A549 (cell line): ENCODE results near the gene ICA1L. TPM values are rescaled to one million over a fixed set of nuclear protein-coding genes. Genes with fewer than 3 reads are reported as not detected.
A peak's percentile ranks its signal among the peaks of the same experiment; 100 is the strongest.

Source experiments
- ATAC-seq, 2 experiments: fragments of 200-7000 bp in 1 of 2; fragments of >200 bp in 1 of 2; cut with Nextera tagmentation in 1 of 2; cut with Tn5 transposase in 1 of 2; 3 replicates each; pipeline versions ENCODE4 v1.8.0 to v1.9.1; 2018 to 2020; ENCODE audit warnings: mild to moderate bottlenecking in 1 of 2, moderate library complexity in 1 of 2
- CTCF ChIA-PET: fragments of 300-600 bp; sonication (Branson Sonifier 250); formaldehyde crosslinking; extraction: SDS; loops from one replicate; lab custom pipeline; 2021; ENCODE audit warnings: antibody characterized with exemption, inconsistent platforms; lab: Yijun Ruan, JAX
- POLR2A ChIA-PET: fragments of 350-600 bp; formaldehyde crosslinking; extraction: SDS; loops from one replicate; lab custom pipeline; 2021; ENCODE audit warnings: antibody characterized with exemption, inconsistent platforms; lab: Yijun Ruan, JAX
- DNase-seq, 2 experiments: peaks; one replicate each; pipeline versions ENCODE4 v3.0.0 to v3.0.0-alpha.2; 2011 to 2016; ENCODE audit warnings: low read depth in 1 of 2, low spot score in 1 of 2
- FAIRE-seq: peaks from 2 replicates; lab custom pipeline; 2011; peaks lifted over from hg19 to GRCh38; lab: Jason Lieb, UNC
- H3K27ac ChIP-seq, 2 experiments: fragments of >200 bp; sonication (Bioruptor Twin); formaldehyde crosslinking; 3 replicates each; pipeline ENCODE4 v1.5.1; 2016 to 2017
- H3K4me1 ChIP-seq: fragments of >200 bp; sonication (Bioruptor Twin); formaldehyde crosslinking; 3 replicates; pipeline ENCODE4 v1.6.1; 2016
- H3K4me2 ChIP-seq: fragments of >200 bp; sonication (Bioruptor Twin); formaldehyde crosslinking; 3 replicates; pipeline ENCODE4 v1.6.1; 2016
- H3K4me3 ChIP-seq: fragments of >200 bp; sonication (Bioruptor Twin); formaldehyde crosslinking; 3 replicates; pipeline ENCODE4 v1.5.1; 2016
- H3K9me3 ChIP-seq: fragments of >200 bp; sonication (Bioruptor Twin); formaldehyde crosslinking; 3 replicates; pipeline ENCODE4 v1.6.1; 2016
- CBX2 ChIP-seq: fragments of 200-600 bp; sonication (generic); IDR thresholded peaks from 2 replicates; pipeline ENCODE4 v1.6.1; 2016; ENCODE audit warnings: low read depth, mild to moderate bottlenecking, borderline replicate concordance
- CHD2 ChIP-seq: fragments of 150-350 bp; IDR thresholded peaks from 2 replicates; pipeline ENCODE4 v1.6.1; 2014; ENCODE audit warnings: low read length; ENCODE audit not compliant: partially characterized antibody
- E2F6 ChIP-seq: IDR thresholded peaks from 2 replicates; pipeline ENCODE4 v1.6.1; 2012; ENCODE audit warnings: low read depth, borderline replicate concordance
- EHMT2 ChIP-seq: fragments of 200-600 bp; sonication (generic); IDR thresholded peaks from 2 replicates; pipeline ENCODE4 v1.6.1; 2016; ENCODE audit warnings: antibody characterized with exemption, low read depth, mild to moderate bottlenecking, moderate library complexity
- ELK1 ChIP-seq: fragments of 150-350 bp; IDR thresholded peaks from 2 replicates; pipeline ENCODE4 v1.6.1; 2014; ENCODE audit warnings: low read depth, mild to moderate bottlenecking, low read length
- EP300 ChIP-seq, 2 experiments: fragments of >200 bp; sonication (Bioruptor Twin); formaldehyde crosslinking; IDR thresholded peaks; 2 replicates in 1 of 2; 3 replicates in 1 of 2; pipeline ENCODE4 v1.6.1; 2016 to 2017
- ESRRA ChIP-seq: fragments of 150-350 bp; IDR thresholded peaks from 2 replicates; pipeline ENCODE4 v1.6.1; 2014; ENCODE audit warnings: mild to moderate bottlenecking, low read length, borderline replicate concordance
- FOSB ChIP-seq: fragments of 250-450 bp; sonication (Bioruptor Pico); IDR thresholded peaks from 2 replicates; pipeline ENCODE4 v1.5.0; 2020; ENCODE audit warnings: mild to moderate bottlenecking, moderate library complexity
- FOXS1 ChIP-seq: fragments of 250-450 bp; sonication (Bioruptor Pico); IDR thresholded peaks from 2 replicates; pipeline ENCODE4 v1.5.0; 2020; ENCODE audit warnings: mild to moderate bottlenecking, moderate library complexity
- HDAC2 ChIP-seq: fragments of 200-600 bp; sonication (generic); IDR thresholded peaks from 2 replicates; pipeline ENCODE4 v1.6.1; 2016
- HES2 ChIP-seq: fragments of >200 bp; sonication (Bioruptor Twin); formaldehyde crosslinking; IDR thresholded peaks from 2 replicates; pipeline ENCODE4 v1.6.1; 2016
- HMGXB4 ChIP-seq: fragments of 250-450 bp; sonication (Bioruptor Pico); IDR thresholded peaks from 2 replicates; pipeline ENCODE4 v1.5.0; 2021; ENCODE audit warnings: mild to moderate bottlenecking, moderate library complexity, borderline replicate concordance
- HOXA7 ChIP-seq: fragments of 250-450 bp; sonication (Bioruptor Pico); IDR thresholded peaks from 2 replicates; pipeline ENCODE4 v1.5.0; 2020; ENCODE audit warnings: mild to moderate bottlenecking, moderate library complexity
- HOXB13 ChIP-seq: fragments of 250-450 bp; sonication (Bioruptor Pico); IDR thresholded peaks from 2 replicates; pipeline ENCODE4 v1.5.0; 2020; ENCODE audit warnings: low read depth, mild to moderate bottlenecking, moderate library complexity
- JUNB ChIP-seq: fragments of >200 bp; sonication (Bioruptor Twin); formaldehyde crosslinking; IDR thresholded peaks from 2 replicates; pipeline ENCODE4 v1.6.1; 2016
- KDM1A ChIP-seq: fragments of 200-600 bp; sonication (generic); IDR thresholded peaks from 2 replicates; pipeline ENCODE4 v1.6.1; 2016; ENCODE audit warnings: low read depth, mild to moderate bottlenecking
- KDM5A ChIP-seq: fragments of 200-600 bp; sonication (generic); IDR thresholded peaks from 2 replicates; pipeline ENCODE4 v1.6.1; 2016; ENCODE audit warnings: antibody characterized with exemption, mild to moderate bottlenecking
- MAX ChIP-seq: IDR thresholded peaks from 2 replicates; pipeline ENCODE4 v1.6.1; 2012
- MAZ ChIP-seq: fragments of 150-350 bp; IDR thresholded peaks from 2 replicates; pipeline ENCODE4 v1.6.1; 2014; ENCODE audit warnings: antibody characterized with exemption, low read depth, low read length, borderline replicate concordance
- NFE2L2 ChIP-seq: fragments of 150-350 bp; conservative IDR thresholded peaks from 2 replicates; pipeline ENCODE4 v1.6.1; 2014; ENCODE audit warnings: low read length
- PBX3 ChIP-seq: IDR thresholded peaks from 2 replicates; pipeline ENCODE4 v1.6.1; 2012
- PHF8 ChIP-seq: fragments of 200-600 bp; sonication (generic); IDR thresholded peaks from 2 replicates; pipeline ENCODE4 v1.6.1; 2016; ENCODE audit warnings: low read depth, mild to moderate bottlenecking, antibody characterized with exemption, moderate library complexity, borderline replicate concordance
- POLR2AphosphoS2 ChIP-seq: conservative IDR thresholded peaks from 2 replicates; pipeline ENCODE4 v1.6.1; 2012; ENCODE audit warnings: low read length, improper control_type of control experiment, inconsistent platforms
- RAD21 ChIP-seq, 2 experiments: fragments of >200 bp in 1 of 2; sonication (Bioruptor Twin) in 1 of 2; formaldehyde crosslinking in 1 of 2; IDR thresholded peaks in 1 of 2; conservative IDR thresholded peaks in 1 of 2; 2 replicates in 1 of 2; 3 replicates in 1 of 2; pipeline ENCODE4 v1.6.1; 2012 to 2018; ENCODE audit warnings: inconsistent platforms in 1 of 2
- RARB ChIP-seq: fragments of 250-450 bp; sonication (Bioruptor Pico); IDR thresholded peaks from 2 replicates; pipeline ENCODE4 v1.8.0; 2021; ENCODE audit warnings: mild to moderate bottlenecking, moderate library complexity
- RFX5 ChIP-seq: fragments of 450-650 bp; IDR thresholded peaks from 2 replicates; pipeline ENCODE4 v1.7.1; 2014; ENCODE audit warnings: antibody characterized with exemption, mild to moderate bottlenecking, moderate library complexity
- SMC3 ChIP-seq: fragments of >200 bp; sonication (Bioruptor Twin); formaldehyde crosslinking; IDR thresholded peaks from 3 replicates; pipeline ENCODE4 v1.6.1; 2018; ENCODE audit warnings: inconsistent platforms
- SREBF2 ChIP-seq: fragments of 450-650 bp; IDR thresholded peaks from 2 replicates; pipeline ENCODE4 v1.6.1; 2014; ENCODE audit warnings: mild to moderate bottlenecking, moderate library complexity
- TFCP2L1 ChIP-seq: fragments of 250-450 bp; sonication (Bioruptor Pico); IDR thresholded peaks from 2 replicates; pipeline ENCODE4 v1.5.0; 2021; ENCODE audit warnings: mild to moderate bottlenecking
- ZC3H11A ChIP-seq: fragments of 450-650 bp; IDR thresholded peaks from 2 replicates; pipeline ENCODE4 v1.6.1; 2014; ENCODE audit warnings: antibody characterized with exemption, mild to moderate bottlenecking
- ZNF302 ChIP-seq: fragments of 250-450 bp; sonication (Bioruptor Pico); IDR thresholded peaks from 2 replicates; pipeline ENCODE4 v1.9.0; 2021; ENCODE audit warnings: inconsistent platforms, mild to moderate bottlenecking, moderate library complexity
- ZSCAN20 ChIP-seq: fragments of 250-450 bp; sonication (Bioruptor Pico); IDR thresholded peaks from 2 replicates; pipeline ENCODE4 v1.8.0; 2022; ENCODE audit warnings: mild to moderate bottlenecking, moderate library complexity
- WGBS: methylation state at CpG from one replicate; pipeline ENCODE4 v1.1.6; 2017; ENCODE audit errors: missing lambda C conversion rate; 5-methylcytosine and 5-hydroxymethylcytosine counted together
- polyA minus RNA-seq: library from RNA; depleted of rRNA, polyadenylated mRNA; stranded (reverse); fragments of >200 nt; gene quantifications from 2 replicates; pipeline ENCODE4 v1.2.3, GENCODE V29; 2011; rRNA and poly(A)+ RNA removed
- polyA plus RNA-seq, 4 experiments: library from polyadenylated mRNA; depleted of rRNA in 3 of 4; stranded (reverse); fragments of >200 nt; fragmentation: RNase III in 1 of 4; extraction: RNeasy Plus Mini Kit Qiagen cat#74134 plus additional on column Dnase treatment in 1 of 4; gene quantifications; 2 replicates in 3 of 4; 3 replicates in 1 of 4; pipeline ENCODE4 v1.2.3, GENCODE V29; 2011 to 2017
- TF ChIP-seq, protein P1 (sequence below): fragments of >200 bp; sonication (Bioruptor Twin); formaldehyde crosslinking; IDR thresholded peaks from 3 replicates; pipeline ENCODE4 v1.6.1; 2016

The ICA1L gene
- polyA plus RNA-seq (2011; rRNA removed), result 4.7 and 6.0 TPM in 2 replicates
- polyA plus RNA-seq (2012; cell fraction: cytosol; rRNA removed), result 0.93 and 1.2 TPM in 2 replicates
- polyA plus RNA-seq (2012; cell fraction: nucleus; rRNA removed), result 1.5 and 2.1 TPM in 2 replicates
- polyA plus RNA-seq (2017; fragmentation: RNase III; extraction: RNeasy Plus Mini Kit Qiagen cat#74134 plus additional on column Dnase treatment), result 1.6 to 2.2 TPM (median 2.2 TPM) in 3 replicates
- 2.1 and 4.6 TPM in 2 replicates for polyA minus RNA-seq

- peak within 1 kb of the TSS; percentile 70 for H3K4me2 ChIP-seq
- H3K27ac ChIP-seq, result peak within 1 kb of the TSS; percentile 77 to 94
- POLR2A ChIA-PET, result interaction anchor here (0.7 to 1.8 kb wide), 2 partner anchors 236 to 283 kb away, joined by 3 to 16 read pairs; partner anchors contain the start of gene FAM117B
- H3K4me1 ChIP-seq, result peaks cover 6% of the 10 kb centered on the region; the same call in 2 of the 3 replicates
- CTCF ChIA-PET, result interaction anchor here (0.6 to 2.2 kb wide), 17 partner anchors 8 to 944 kb away, joined by 3 to 18 read pairs (median 4); partner anchors contain the start of genes FAM117B and WDR12
- no peaks in the 10 kb centered on the region for H3K9me3 ChIP-seq
- 2% methylated on average over 51 of the region's 93 CpGs for WGBS
- peak; percentile 26 to 60 for DNase-seq
- peak; percentile 85 to 87 for ATAC-seq
- H3K4me3 ChIP-seq, result peak within 1 kb of the TSS; percentile 72
- FAIRE-seq, result no peak
- TF ChIP-seq ELK1, result no peak
- TF ChIP-seq CBX2, result no peak
- no peak for TF ChIP-seq PBX3
- no peak for TF ChIP-seq SREBF2
- TF ChIP-seq, protein P1, sequence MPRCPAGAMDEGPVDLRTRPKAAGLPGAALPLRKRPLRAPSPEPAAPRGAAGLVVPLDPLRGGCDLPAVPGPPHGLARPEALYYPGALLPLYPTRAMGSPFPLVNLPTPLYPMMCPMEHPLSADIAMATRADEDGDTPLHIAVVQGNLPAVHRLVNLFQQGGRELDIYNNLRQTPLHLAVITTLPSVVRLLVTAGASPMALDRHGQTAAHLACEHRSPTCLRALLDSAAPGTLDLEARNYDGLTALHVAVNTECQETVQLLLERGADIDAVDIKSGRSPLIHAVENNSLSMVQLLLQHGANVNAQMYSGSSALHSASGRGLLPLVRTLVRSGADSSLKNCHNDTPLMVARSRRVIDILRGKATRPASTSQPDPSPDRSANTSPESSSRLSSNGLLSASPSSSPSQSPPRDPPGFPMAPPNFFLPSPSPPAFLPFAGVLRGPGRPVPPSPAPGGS, result no peak
- TF ChIP-seq MAZ, result no peak
- TF ChIP-seq TFCP2L1 (CRISPR knock-in tag), result no peak
- TF ChIP-seq ESRRA, result no peak
- TF ChIP-seq SMC3, result 0 out of 3 replicates have a peak, but pooled peaks have one; percentile 12
- peak; percentile 49; the same call in 1 of the 2 replicates for TF ChIP-seq MAX
- TF ChIP-seq PHF8, result peak; percentile 90
- peak; percentile 69 for TF ChIP-seq HMGXB4 (CRISPR knock-in tag)
- TF ChIP-seq EP300 (IDR thresholded peaks at IDR 0.05), result no peak
- no peak for TF ChIP-seq CHD2
- TF ChIP-seq RARB (CRISPR knock-in tag), result no peak
- no peak for TF ChIP-seq ZSCAN20 (CRISPR knock-in tag)
- no peak; the same call in 1 of the 2 replicates for TF ChIP-seq E2F6
- TF ChIP-seq POLR2AphosphoS2, result no peak
- no peak for TF ChIP-seq FOXS1 (CRISPR knock-in tag)
- TF ChIP-seq HOXB13 (CRISPR knock-in tag), result no peak
- no peak for TF ChIP-seq ZC3H11A
- no peak for TF ChIP-seq FOSB (CRISPR knock-in tag)
- peak; percentile 35; the same call in 1 of the 2 replicates for TF ChIP-seq KDM1A
- TF ChIP-seq JUNB, result no peak
- TF ChIP-seq HOXA7 (CRISPR knock-in tag), result no peak
- TF ChIP-seq HES2, result no peak
- no peak for TF ChIP-seq NFE2L2
- TF ChIP-seq ZNF302 (CRISPR knock-in tag), result no peak
- no peak for TF ChIP-seq HDAC2
- no peak for TF ChIP-seq EHMT2
- TF ChIP-seq RAD21 (conservative IDR thresholded peaks at IDR 0.05 in 1 of 2, IDR thresholded peaks at IDR 0.05 in 1 of 2), result no peak
- peak; percentile 51; the same call in 1 of the 2 replicates for TF ChIP-seq KDM5A
- TF ChIP-seq RFX5, result no peak
Observed at GRCh38 chr2:202871300-202872141, at the start of gene ICA1L. ICA1L (minus strand) TSS chr2:202871766; CDS start chr2:202829009, 42,757 bp downstream.
